AG09309 (cell line): ENCODE results near the gene NEUROD2.

ENCODE experiments used
- DNase-seq: peaks from one replicate; pipeline ENCODE4 v3.0.0-alpha.2; 2010; ENCODE audit warnings: low read depth
- H3K4me3 ChIP-seq: 2 replicates; pipeline ENCODE4 v1.5.1; 2011; ENCODE audit warnings: mild to moderate bottlenecking, low read depth, low read length, moderate library complexity; ENCODE audit not compliant: control insufficient read depth
- TF ChIP-seq, protein P1 (sequence below): IDR thresholded peaks from 2 replicates; pipeline ENCODE4 v1.5.1; 2011; ENCODE audit warnings: mild to moderate bottlenecking, low read depth, low read length, inconsistent platforms; ENCODE audit not compliant: insufficient read depth, control insufficient read depth; ENCODE audit errors: missing control alignments

The NEUROD2 gene

DNA sequence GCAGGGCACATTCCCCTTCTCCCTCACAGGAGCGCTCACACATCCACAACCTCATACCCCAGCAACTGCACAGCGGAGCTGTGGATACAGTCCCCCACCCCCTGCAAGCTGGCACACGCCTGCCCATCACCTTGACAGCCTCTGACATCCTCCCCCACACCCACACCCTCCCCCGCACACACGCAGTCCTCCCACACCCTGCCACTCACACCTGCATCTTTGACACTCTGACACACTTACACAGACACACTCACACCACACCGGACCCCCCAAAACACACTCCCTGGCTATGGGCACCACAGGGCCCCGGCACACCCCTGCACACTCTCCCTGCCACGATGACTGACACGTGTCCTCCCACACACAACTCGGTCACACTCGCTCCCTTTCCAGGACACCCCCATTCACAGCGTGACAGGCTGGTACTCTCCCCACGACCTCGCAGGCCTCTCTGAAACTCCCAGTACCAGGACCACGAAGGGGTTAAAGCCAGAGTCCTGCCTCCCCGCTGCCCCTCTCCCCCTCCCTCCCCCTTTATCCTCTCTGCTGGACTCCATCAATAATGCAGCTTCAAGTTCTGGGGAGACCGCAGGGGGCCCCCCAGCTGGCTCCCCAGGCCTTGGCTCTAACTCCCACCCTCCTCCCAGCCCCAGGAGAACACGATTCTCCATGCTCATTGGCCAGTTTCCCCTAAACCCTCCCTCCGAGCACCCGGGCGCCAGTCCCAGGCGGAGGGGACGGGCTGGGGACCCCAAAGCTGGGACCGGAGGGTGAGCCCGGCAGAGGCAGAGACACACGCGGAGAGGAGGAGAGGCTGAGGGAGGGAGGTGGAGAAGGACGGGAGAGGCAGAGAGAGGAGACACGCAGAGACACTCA is 18.7 kb upstream of the NEUROD2 start, which contains the start of gene PPP1R1B:
Gene PPP1R1B, plus strand, starts transcription at position 782 of the 876 bp plus-strand sequence. CDS start 441 bp downstream, outside the sequence.
- H3K4me3 ChIP-seq: peak within 1 kb of the TSS; percentile 32
- TF ChIP-seq, protein P1, sequence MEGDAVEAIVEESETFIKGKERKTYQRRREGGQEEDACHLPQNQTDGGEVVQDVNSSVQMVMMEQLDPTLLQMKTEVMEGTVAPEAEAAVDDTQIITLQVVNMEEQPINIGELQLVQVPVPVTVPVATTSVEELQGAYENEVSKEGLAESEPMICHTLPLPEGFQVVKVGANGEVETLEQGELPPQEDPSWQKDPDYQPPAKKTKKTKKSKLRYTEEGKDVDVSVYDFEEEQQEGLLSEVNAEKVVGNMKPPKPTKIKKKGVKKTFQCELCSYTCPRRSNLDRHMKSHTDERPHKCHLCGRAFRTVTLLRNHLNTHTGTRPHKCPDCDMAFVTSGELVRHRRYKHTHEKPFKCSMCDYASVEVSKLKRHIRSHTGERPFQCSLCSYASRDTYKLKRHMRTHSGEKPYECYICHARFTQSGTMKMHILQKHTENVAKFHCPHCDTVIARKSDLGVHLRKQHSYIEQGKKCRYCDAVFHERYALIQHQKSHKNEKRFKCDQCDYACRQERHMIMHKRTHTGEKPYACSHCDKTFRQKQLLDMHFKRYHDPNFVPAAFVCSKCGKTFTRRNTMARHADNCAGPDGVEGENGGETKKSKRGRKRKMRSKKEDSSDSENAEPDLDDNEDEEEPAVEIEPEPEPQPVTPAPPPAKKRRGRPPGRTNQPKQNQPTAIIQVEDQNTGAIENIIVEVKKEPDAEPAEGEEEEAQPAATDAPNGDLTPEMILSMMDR: no peak
- no peak for DNase-seq

- TF ChIP-seq, protein P1: no peak
Observed at GRCh38 chr17:39625198-39625785, 17.6 kb upstream of the NEUROD2 start.

GRCh38 chr17:39624313-39624712 is 16.6 kb upstream of the NEUROD2 start:
- no peak overlapping the region for H3K4me3 ChIP-seq

More at GRCh38 chr17:39625198-39625785, 17.6 kb upstream of the NEUROD2 start:
- no peak overlapping the region for H3K4me3 ChIP-seq
- DNase-seq: no peak

GRCh38 chr17:39623356-39623950 is 15.7 kb upstream of the NEUROD2 start:
- H3K4me3 ChIP-seq: no peak overlapping the region
- no peak for DNase-seq
- TF ChIP-seq, protein P1: peak; percentile 97

More at GRCh38 chr17:39624313-39624712, 16.6 kb upstream of the NEUROD2 start:
- no peak for DNase-seq
- TF ChIP-seq, protein P1: no peak

- no peak overlapping the region for H3K4me3 ChIP-seq
- TF ChIP-seq, protein P1: no peak
- DNase-seq: no peak
Observed at GRCh38 chr17:39622380-39623006, 14.8 kb upstream of the NEUROD2 start.

DNA sequence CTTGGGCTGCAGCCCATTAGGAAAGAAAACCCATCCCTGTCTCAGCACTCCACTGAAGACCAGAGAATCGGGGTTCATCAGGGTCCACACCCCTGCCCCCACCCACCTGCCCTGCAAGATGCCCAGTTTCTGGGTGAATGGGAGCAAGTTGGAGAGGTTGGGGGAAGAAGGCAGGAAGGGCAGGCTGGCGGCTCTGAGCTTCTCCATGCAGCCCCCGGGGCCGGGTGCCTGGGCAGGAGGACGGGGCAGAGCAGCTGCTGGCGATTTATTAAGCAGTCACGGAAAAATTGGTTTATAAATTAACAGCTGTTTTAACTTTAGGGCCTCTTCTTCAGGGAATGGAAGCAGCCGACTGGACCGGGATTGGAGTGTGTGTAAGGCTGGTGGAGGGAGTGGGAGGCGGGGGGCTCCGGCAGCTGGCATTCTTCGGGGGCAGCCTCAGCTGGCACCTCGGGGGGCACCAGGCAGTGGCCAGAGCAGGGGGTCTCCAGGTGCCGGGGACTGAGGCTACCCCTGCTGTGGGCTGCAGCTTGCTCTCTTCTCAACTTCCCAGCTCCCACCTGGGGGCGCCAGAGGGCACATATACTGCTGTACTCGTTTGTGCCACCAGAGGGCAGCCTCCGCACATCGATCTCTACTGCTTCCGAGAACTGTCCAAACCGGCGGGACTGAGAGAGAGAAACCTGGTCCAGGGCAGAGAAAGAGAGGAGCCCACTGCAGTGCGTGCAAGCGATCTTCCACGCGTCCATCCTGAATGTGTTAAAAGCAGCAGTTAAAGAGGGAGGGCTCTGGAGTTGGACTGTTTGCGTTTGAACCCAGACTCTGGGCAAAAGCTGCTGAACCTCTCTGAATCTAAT is 14.0 kb upstream of the NEUROD2 start:
- no peak overlapping the region for H3K4me3 ChIP-seq
- TF ChIP-seq, protein P1: peak; percentile 100
- peak; percentile 23 for DNase-seq
